Psoas muscle (tissue), 8 donors: ENCODE results near the gene ARL6IP6. TPM values are rescaled to one million over a fixed set of nuclear protein-coding genes. Genes with fewer than 3 reads are reported as not detected.

ENCODE experiments used
- ATAC-seq, 4 donors: fragments of 200-7000 bp; cut with Tn5 transposase; one replicate each; pipeline ENCODE4 v1.9.1; 2020; ENCODE audit warnings: moderate library complexity in 3 of 4, mild to moderate bottlenecking in 2 of 4
- DNase-seq, 2 donors: peaks; one replicate each; pipeline ENCODE4 v3.0.0-alpha.2; 2020
- H3K27ac ChIP-seq: fragments of 200-600 bp; one replicate; pipeline ENCODE4 v1.8.0; 2022
- H3K27me3 ChIP-seq, 3 donors: fragments of 200-600 bp in 1 of 3; one replicate each; pipeline versions ENCODE4 v1.6.1 to v1.8.0; 2013 to 2022; ENCODE audit warnings: low read length in 2 of 3, mild to moderate bottlenecking in 2 of 3, moderate library complexity in 1 of 3; ENCODE audit not compliant: insufficient read depth in 3 of 3
- H3K36me3 ChIP-seq, 2 donors: fragments of 200-600 bp in 1 of 2; one replicate each; pipeline versions ENCODE4 v1.6.1 to v1.8.0; 2013 to 2022; ENCODE audit warnings: low read depth in 1 of 2, mild to moderate bottlenecking in 1 of 2, moderate library complexity in 1 of 2; ENCODE audit not compliant: insufficient read depth in 1 of 2
- H3K4me1 ChIP-seq: fragments of 200-600 bp; one replicate; pipeline ENCODE4 v1.8.0; 2022
- H3K4me3 ChIP-seq: fragments of 200-600 bp; one replicate; pipeline ENCODE4 v1.8.0; 2022; ENCODE audit warnings: mild to moderate bottlenecking
- H3K9me3 ChIP-seq: fragments of 200-600 bp; one replicate; pipeline ENCODE4 v1.8.0; 2022
- WGBS, 3 donors: extraction: QIAGEN DNeasy Blood & Tissue Kit; methylation state at CpG; one replicate each; pipeline versions ENCODE4 v1.1.6 to v1.1.7; 2013; 5-methylcytosine and 5-hydroxymethylcytosine counted together
- intact Hi-C, 2 donors: fragments of 100-400 bp; cut with DNase I; formaldehyde crosslinking; loops; one replicate each; pipeline versions ENCODE4 v1.11.0 to v1.14.2; 2022
- polyA plus RNA-seq, 3 donors: library from polyadenylated mRNA; stranded (reverse); fragments of 200-250 nt; gene quantifications; one replicate each; pipeline ENCODE4 v1.2.3, GENCODE V29; 2013
- total RNA-seq, 4 donors: library from RNA; stranded (reverse); fragmentation: NEBNext Ultra II Directional in 2 of 4; extraction: Animal tissue kit (Norgen Biotek cat#: 25700) in 2 of 4; gene quantifications; one replicate each; pipeline versions ENCODE4 v1.2.1 to v1.2.4, GENCODE V29; 2021 to 2023
- TF ChIP-seq, protein P1 (sequence below): fragments of 200-600 bp; IDR thresholded peaks from one replicate; pipeline ENCODE4 v1.8.0; 2022; ENCODE audit warnings: antibody characterized with exemption
- donor health status: healthy with polysubstance abuse.
- donor health status: DM: no; HTN: no; CAD: no; lungs with moderate emphysema.
- donor health status: Bipolar disorder and iron deficiency.
- donor health status: healthy.
- donor health status: DM: yes; HTN: yes; CAD: no.
- donor health status: DM: no; HTN: no; CAD: no.
- donor health status: DM: no; HTN: no; CAD: no.
- donor health status: DM: yes; HTN: yes; CAD: no.

The ARL6IP6 gene
- total and polyA plus RNA-seq, 7 donors: 3.0 to 7.8 (median 5.2) TPM

DNA sequence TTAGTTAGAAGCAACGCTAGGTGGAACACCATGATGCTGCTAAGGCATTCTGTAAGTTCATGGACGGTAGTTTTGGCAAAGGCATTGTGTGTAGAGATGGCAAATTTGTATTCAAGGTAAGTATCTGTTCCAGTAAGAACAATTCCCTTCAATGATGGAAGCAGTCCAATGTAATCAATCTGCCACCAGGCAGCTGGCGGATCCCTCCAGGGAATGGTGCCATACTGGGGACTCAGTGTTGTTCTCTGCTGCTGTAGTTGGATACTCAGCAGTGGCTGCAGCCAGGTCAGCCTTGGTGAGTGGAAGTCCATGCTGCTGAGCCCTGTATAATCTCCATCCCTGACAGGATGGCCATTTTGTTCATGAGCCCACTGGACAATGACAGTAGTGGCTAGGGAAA, 62.8 kb downstream of the ARL6IP6 start:
- 52 to 68% (median 61%) methylated on average over 3 of the region's 3 CpGs for WGBS, 3 donors
- ATAC-seq (no peak), DNase-seq (no peak)
- Histone ChIP-seq H3K27ac (no peak overlapping the region), H3K4me3 (no peak overlapping the region), H3K9me3 (no peaks in the 10 kb centered on the region), H3K27me3 (no peaks in the 10 kb centered on the region), H3K36me3 (no peaks in the 10 kb centered on the region), H3K4me1 (no peaks in the 10 kb centered on the region)
- intact Hi-C loops: no loop called here
- TF ChIP-seq, protein P1, sequence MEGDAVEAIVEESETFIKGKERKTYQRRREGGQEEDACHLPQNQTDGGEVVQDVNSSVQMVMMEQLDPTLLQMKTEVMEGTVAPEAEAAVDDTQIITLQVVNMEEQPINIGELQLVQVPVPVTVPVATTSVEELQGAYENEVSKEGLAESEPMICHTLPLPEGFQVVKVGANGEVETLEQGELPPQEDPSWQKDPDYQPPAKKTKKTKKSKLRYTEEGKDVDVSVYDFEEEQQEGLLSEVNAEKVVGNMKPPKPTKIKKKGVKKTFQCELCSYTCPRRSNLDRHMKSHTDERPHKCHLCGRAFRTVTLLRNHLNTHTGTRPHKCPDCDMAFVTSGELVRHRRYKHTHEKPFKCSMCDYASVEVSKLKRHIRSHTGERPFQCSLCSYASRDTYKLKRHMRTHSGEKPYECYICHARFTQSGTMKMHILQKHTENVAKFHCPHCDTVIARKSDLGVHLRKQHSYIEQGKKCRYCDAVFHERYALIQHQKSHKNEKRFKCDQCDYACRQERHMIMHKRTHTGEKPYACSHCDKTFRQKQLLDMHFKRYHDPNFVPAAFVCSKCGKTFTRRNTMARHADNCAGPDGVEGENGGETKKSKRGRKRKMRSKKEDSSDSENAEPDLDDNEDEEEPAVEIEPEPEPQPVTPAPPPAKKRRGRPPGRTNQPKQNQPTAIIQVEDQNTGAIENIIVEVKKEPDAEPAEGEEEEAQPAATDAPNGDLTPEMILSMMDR: no peak

DNA sequence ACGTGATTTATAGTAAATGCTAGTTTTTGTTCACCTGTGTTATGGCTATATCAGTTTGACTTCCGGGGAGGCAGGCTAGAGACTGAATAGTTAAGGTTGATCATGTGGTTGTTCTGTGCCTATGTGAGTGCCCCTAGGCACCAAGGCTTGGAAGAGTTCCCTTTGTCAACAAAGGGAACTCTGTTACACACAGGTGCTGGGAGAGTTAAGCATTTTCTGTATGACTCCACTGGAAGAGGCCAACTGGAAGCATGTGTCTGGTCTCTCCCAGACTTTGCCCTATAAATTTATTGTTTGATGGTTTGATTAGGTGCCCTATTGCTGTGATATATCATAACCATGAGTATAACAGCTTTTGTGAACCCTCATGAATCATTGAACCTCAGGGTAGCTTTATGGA, 63.8 kb downstream of the ARL6IP6 start:
- H3K9me3 ChIP-seq: no peaks in the 10 kb centered on the region
- H3K27ac ChIP-seq: no peak overlapping the region
- TF ChIP-seq, protein P1: no peak
- WGBS, 3 donors: 84 to 95% (median 84%) methylated on average over 2 of the region's 2 CpGs
- no peaks in the 10 kb centered on the region for H3K36me3 ChIP-seq
- H3K4me1 ChIP-seq: no peaks in the 10 kb centered on the region
- no peak overlapping the region for H3K4me3 ChIP-seq
- ATAC-seq (no peak), DNase-seq (no peak)
- intact Hi-C loops: no loop called here
- H3K27me3 ChIP-seq: no peaks in the 10 kb centered on the region

DNA sequence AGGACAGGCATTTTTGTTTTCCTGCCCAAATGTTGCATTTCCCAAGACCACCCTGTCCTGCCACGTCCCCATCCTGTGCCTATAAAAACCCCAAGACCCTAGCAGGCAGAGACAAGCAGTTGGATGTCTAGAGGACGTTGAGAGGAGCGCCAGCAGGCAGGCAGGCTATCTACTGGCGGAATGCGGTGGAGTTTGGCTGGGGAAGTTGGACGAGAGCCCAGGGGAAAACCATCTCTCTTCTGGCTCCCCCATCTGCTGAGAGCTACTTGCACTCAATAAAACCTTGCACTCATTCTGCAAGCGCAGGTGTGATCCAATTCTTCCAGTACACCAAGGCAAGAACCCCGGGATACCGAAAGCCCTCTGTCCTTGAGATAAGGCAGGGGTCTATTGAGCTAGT, 72.5 kb downstream of the ARL6IP6 start:
- H3K36me3 ChIP-seq: no peaks in the 10 kb centered on the region
- ATAC-seq (no peak), DNase-seq (no peak)
- no peak overlapping the region for H3K27ac ChIP-seq
- 75 to 80% (median 80%) methylated on average over 9 of the region's 9 CpGs for WGBS, 3 donors
- no peaks in the 10 kb centered on the region for H3K9me3 ChIP-seq
- intact Hi-C loops: no loop called here
- TF ChIP-seq, protein P1: no peak
- no peaks in the 10 kb centered on the region for H3K4me1 ChIP-seq
- H3K27me3 ChIP-seq: peaks cover 0 to 2% (median 0%) of the 10 kb centered on the region in 3 donors
- H3K4me3 ChIP-seq: no peak overlapping the region

DNA sequence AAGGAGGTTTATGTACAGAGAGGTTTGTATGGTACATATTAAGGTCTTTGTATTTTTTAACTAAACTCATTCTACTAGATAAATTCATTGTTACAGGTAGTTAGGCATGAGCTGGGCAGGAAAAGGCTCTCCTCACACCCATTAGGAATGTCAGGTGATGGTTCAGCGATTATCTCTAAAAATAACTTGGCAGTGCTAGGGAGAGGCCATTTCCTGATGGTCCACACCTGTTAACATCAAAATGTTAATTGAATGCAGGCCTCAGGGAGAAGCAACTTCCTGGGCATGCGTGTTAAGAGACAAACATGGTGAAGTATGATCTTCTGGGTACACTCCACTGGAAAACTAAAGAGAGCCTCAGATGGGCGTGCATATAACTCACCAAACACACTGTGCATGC, 73.6 kb downstream of the ARL6IP6 start:
- Histone ChIP-seq H3K4me1 (no peaks in the 10 kb centered on the region), H3K27ac (no peak overlapping the region), H3K4me3 (no peak overlapping the region), H3K27me3 (peaks cover 0 to 2% (median 0%) of the 10 kb centered on the region in 3 donors), H3K36me3 (no peaks in the 10 kb centered on the region), H3K9me3 (no peaks in the 10 kb centered on the region)
- TF ChIP-seq, protein P1: no peak
- DNase-seq: no peak
- no peak for ATAC-seq
- WGBS, 3 donors: 56 to 66% (median 65%) methylated on average over 3 of the region's 3 CpGs
- intact Hi-C loops: no loop called here

DNA sequence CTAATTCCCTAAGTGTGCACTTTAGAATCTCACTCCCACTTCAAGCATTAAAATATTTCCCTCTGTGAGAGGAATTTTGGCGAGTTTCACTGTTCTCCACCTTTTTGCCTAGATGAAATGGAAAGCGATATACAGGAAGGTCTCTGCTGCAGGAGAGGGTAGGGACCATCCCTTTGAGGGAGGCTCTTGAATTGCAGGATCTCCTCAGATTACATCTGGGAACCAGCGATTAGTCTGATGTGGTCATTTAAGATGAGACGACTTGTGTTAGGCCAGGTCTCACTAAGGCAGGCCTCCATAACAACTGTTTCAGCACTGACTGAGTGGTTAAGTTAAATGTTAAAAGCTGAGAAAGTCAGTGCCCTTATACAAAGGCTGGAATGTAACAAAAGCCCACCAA, 74.6 kb downstream of the ARL6IP6 start:
- Histone ChIP-seq H3K27me3 (peaks cover 0 to 2% (median 0%) of the 10 kb centered on the region in 3 donors), H3K4me3 (no peak overlapping the region), H3K27ac (no peak overlapping the region), H3K9me3 (no peaks in the 10 kb centered on the region), H3K4me1 (no peaks in the 10 kb centered on the region), H3K36me3 (no peaks in the 10 kb centered on the region)
- TF ChIP-seq, protein P1: no peak
- DNase-seq (no peak), ATAC-seq (no peak)
- WGBS, 3 donors: 40 to 48% (median 41%) methylated on average over 4 of the region's 4 CpGs
- intact Hi-C loops: no loop called here
